RCC 7860 (cell line): ENCODE measurements around the gene MSL1.
A peak's percentile ranks its signal among the peaks of the same experiment; 100 is the strongest.
"Not testable (repeated sequence)": the region's sequence is repeated elsewhere in the genome, so short reads cannot be mapped to it uniquely, and the experiment has no call there.

Experiments used
- DNase-seq: peaks from one replicate; pipeline ENCODE4 v3.0.0-alpha.2; 2015; ENCODE audit warnings: low spot score
- FAIRE-seq: peaks from 2 replicates; lab custom pipeline; 2012; peaks lifted over from hg19 to GRCh38; lab: Jason Lieb, UNC

The MSL1 gene

DNA sequence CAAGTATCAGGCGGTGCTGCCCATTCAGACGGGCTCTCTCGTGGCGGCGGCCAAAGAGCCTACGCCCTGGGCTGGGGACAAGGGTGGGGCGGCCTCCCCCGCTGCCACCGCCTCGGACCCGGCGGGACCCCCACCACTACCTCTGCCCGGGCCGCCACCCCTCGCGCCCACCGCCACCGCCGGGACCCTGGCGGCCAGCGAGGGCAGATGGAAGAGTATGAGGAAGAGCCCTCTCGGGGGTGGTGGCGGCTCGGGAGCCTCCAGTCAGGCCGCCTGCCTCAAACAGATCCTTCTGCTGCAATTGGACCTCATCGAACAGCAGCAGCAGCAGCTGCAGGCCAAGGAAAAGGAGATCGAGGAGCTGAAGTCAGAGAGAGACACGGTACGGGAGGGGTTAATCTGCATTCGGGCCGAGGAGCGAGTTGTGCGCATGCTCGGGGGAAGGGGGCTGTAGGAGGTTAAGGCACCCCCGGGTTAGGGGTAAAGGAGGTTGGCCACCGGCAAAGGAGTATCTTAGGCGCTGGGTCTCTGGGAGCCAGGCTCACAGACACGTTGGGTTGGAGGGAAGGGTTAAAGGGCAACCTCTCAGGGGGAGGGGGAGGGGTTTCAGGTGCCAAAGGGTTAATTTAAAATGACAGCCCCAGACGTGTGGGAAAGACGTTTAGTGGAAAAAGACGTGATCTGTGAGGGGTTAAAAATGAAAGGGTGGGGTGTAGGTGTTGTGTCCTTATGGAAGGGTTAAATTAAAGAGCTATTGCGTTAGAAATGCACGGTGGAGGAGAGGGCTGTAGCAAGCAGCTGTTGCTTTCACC is 1.4 kb downstream of the MSL1 start:
- no peak for DNase-seq
- FAIRE-seq, result no peak

DNA sequence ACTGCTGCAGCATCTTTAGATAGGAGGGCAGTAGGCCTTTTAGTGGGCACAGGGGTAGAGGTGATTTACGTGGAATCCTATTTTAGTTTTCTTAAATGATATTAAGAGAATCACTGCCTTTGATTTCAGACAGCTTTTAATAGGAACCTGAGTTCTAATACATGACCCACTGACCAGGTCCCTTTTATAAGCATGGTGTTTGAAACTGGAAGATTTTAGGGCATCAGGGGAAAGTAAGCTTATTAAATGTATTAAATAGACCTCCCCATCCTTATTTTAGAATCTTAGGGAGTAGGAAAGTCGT is 2.0 kb downstream of the MSL1 start:
- FAIRE-seq (no peak), DNase-seq (no peak)

DNA sequence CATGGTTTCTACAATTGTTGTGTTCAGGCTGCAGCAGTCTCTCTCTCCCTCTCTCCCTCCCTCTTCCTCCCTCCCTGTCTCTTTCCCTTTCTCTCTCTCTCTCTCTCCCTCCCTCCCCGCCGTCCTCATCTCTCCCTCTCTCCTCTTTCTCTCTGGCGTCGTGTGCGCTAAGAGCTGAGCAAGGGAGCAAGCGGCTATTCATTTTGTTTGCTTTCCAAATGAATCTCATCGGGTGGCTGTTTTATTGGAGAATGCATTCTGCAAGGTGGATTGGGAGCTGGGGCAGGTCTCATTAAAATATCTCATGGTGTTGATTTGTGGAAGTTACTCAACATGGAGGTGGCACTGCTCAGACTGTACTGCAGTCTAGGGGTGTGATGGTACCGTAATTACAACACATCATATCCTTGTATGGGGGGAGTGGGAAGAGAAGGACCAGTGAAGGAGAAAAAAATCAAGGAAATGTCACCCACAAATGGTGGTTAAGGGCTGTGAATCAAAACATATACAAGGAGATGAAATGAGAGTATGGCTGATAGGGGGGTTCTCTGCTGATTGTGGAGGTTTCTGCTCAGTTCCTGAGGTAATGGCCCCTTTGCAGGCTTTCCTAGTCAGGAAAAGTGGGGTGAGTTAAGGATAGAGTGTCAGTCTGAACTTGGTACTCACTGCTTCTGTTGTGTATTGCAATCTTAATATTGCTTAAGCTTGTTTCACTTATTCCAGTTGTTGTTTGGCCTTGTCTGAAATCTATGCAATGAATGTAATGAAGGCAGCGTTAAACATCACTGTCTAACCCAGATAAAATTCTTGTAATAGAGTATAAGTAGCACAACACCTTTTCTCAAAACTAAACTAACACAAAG is 2.7 kb downstream of the MSL1 start:
- DNase-seq (no peak), FAIRE-seq (no peak)

DNA sequence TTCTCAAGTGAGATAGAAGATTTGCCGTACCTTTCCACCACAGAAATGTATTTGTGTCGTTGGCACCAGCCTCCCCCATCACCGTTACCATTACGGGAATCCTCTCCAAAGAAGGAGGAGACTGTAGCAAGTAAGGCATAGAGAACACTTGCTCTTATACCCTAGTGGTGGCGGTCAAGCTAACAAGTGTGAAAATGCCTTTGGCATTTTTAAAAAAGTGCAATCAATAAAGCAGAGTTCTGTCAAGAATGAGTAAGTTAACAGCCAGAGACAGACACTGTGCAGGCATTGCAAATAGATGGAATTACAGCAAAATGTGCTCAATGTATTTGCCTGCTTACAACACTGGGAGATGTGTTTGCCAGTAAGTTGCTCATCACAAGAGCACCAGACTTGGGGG is 7.7 kb downstream of the MSL1 start:
- FAIRE-seq (no peak), DNase-seq (no peak)

DNA sequence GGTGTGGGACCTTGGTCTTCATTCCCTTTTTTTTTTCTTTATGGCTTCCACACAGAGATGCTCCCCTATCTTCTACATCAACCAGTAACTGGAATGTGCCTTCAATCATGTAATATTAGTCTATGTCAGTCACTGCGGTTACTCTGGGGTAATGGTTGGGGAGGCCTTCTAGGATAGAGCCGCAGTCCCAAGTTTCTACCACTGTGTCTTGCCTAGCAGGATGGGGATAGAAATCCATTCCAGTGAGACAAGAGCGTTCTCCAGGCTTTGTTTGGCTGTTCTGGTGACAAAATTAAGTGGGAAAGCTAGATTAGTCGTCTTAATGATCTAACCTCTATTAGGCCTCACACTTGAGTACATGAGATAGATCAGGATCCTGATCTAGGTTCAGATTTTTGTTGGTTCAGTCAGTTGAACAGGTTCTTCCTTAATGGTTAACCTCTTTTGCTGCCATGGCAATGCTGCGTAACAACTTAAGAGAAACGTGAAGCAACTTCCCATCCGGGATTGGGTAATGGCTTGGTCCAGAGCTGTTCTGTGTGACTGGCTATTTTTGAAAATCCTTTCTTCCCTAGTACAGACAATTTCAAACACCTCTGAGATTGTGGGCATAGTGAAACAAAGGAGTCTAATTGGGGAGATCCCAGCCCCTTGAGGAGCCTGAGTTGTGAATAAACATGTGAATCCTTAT is 8.7 kb downstream of the MSL1 start:
- no peak for DNase-seq
- FAIRE-seq, result no peak

DNA sequence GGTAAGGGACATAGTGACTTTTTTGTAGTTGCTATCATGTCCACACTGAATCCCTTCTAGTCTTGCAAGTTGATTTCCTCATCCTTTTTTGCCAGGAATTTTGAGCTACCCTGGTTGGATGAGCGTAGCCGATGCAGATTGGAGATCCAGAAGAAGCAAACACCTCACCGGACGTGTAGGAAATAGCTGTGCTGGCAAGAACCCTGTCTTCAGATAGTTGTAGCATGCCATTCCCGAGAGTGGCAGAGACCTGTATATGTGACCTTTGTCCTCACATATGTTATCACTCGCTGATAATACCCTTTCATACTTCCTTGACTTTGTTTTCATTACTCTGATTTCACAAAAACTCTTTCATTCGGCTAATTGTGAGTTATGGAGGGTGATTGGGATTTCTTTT is 12.4 kb downstream of the MSL1 start:
- FAIRE-seq, result no peak

DNA sequence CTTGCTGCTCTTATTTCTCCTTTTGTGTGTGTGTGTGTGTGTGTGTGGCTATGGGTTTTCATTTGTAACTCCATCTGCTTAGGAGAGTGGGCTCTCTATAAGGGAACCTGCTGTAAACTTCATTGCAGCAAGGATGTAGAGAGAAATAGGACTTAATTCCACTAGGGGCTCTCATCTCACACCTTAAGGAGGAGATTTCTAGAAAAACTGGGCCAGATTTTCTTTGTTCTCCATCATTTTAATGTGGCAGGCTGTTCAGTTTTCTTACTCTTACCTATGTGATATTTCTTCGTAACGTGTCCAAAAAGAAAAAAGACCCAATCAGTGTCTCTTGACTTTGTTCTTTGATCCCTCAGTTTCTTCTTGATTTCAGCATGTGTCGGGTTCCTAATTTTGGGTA is 14.0 kb downstream of the MSL1 start:
- FAIRE-seq, result no peak

More for the DNA sequence above, 12.4 kb downstream of the MSL1 start:
- no peak for DNase-seq

DNA sequence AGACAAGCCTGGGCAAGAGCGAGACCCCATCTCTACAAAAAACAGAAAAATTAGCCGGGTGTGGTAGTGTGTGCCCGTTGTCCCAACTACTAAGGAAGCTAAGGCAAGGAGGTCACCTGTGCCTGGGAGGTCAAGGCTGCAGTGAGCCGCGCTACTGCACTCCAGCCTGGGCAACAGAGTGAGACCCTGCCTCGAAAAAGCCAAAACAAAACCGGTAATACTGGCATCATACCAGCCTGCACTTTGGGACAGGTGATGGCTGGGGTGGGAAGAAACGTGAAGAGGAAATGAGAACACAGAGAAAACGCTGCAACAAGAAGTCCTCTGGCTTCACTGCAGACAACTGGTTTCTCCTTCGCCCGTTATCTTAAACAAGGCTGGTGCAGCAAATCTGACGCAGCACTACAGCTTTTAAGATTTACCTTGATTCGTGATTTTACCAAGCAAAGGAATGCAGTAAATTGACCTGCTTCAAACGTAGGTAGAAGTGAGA is 17.8 kb downstream of the MSL1 start:
- DNase-seq (no peak), FAIRE-seq (no peak)

More for the DNA sequence above, 14.0 kb downstream of the MSL1 start:
- DNase-seq, result no peak

DNA sequence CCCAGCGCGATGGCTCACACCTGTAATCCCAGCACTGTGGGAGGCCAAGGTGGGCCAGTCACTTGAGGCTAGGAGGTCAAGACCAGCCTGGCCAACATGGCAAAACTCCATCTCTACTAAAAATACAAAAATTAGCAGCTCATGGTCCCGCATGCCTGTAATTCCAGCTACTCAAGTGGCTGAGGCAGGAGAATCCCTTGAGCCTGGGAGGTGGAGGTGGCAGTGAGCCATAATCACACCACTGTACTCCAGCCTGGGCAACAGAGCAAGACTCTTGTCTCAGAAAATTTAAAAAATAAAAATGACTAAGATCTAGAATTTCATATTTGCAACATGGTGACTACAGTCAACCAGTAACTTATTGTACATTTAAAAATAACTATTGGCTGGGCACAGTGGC is 21.4 kb downstream of the MSL1 start:
- not testable (repeated sequence) for FAIRE-seq, DNase-seq

DNA sequence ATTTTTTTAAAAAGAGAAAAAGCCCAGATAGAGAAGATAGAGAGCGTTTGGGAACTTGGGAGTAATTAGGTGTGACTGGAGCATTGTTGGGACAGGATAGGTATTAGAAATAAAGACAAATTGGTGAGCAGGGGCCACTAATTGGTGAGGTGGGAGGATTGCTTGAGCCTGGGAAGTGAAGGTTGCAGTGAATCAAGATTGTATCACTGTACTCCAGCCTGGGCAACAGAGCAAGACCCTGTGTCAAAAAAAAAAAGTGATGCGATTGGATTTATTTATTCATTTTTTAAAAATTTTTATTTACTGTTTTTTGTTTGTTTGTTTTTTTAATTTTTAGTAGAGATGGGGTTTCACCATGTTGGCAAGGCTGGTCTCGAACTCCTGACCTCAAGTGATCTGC is 23.7 kb downstream of the MSL1 start:
- no peak for FAIRE-seq
- no peak for DNase-seq

DNA sequence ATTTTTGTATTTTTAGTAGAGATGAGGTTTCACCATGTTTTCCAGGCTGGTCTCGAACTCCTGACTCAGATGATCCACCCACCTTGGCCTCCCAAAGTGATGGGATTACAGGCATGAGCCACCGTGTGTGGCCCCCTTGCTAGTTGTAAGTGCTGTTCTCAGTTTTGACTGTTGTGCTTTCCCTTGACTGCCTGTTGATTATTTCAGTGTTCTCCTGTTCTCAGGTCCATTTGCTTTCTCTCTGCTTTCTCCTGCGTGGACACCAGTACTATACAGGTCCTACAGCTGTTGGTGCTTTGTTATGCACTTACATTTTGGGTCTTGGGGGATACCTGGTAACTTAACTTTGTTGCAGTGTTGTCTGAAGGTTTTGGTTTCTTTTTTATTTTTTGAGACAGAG is 26.8 kb downstream of the MSL1 start:
- DNase-seq (no peak), FAIRE-seq (no peak)

DNA sequence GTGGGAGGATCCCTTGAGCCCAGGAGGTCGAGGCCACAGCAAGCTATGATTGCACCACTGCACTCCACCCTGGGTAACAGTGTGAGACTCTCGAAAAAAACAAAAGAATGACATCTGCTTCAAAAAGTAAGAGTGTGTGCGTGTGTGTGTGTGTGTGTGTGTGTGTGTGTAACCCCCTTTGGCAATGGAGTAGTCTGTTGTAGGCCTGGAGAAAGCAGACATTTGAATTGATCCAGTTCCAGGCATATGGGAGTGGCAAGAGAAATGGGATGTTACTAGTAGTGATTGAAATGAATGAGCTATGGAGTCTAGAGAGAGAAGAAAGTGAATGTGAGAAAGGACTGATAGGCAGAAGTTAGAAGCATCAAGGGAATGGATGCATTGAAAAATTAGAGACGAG is 28.5 kb downstream of the MSL1 start:
- no peak for DNase-seq
- FAIRE-seq, result no peak

DNA sequence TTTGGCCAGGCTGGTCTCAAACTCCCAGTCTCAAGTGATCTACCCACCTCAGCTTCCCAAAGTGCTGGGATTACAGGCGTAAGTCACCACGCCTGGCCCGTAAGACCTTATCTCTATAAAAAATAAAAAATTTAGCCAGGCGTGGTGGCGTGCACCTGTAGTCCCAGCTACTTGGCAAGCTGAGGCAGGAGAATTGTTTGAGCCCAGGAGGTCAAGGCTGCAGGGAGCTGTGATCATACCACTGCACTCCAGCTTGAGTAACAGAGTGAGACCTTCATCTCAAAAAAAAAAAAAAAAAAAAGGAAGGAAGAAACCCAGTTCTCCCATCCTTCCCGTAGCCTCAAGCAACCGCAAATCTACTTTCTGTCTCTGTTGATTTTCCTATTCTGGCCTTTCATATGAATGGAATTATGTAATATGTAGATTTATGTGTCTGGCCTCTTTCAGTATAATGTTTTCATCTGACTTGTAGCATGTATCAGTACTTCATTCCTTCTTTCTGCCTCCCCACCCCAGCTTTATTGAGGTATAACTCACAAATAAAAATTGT is 29.7 kb downstream of the MSL1 start:
- no peak for FAIRE-seq
- DNase-seq, result no peak

DNA sequence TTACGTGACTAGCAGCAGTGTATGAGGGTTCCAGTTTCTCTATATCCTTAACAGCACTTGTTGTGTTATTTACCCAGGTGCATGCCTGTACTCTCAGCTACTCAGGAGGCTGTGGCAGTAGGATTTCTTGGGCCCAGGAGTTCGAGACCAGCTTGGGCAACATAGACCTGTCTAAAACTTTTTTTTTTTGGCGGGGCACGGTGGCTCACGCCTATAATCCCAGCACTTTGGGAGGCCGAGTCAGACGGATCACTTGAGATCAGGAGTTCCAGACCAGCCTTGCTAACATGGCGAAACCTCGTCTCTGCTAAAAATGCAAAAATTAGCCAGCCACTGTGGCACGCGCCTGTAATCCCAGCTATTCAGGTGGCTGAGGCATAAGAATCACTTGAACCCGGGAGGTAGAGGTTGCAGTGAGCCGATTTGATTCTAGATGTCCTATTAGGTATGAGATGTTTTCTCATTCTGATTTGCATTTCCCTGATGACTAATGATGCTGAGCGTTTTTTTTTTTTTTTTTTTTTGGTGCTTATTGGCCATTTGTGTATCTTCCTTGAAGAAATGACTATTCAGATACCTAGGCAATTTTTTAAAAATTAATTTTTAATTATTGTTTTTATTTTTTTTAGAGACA is 31.9 kb downstream of the MSL1 start:
- DNase-seq (no peak), FAIRE-seq (no peak)

DNA sequence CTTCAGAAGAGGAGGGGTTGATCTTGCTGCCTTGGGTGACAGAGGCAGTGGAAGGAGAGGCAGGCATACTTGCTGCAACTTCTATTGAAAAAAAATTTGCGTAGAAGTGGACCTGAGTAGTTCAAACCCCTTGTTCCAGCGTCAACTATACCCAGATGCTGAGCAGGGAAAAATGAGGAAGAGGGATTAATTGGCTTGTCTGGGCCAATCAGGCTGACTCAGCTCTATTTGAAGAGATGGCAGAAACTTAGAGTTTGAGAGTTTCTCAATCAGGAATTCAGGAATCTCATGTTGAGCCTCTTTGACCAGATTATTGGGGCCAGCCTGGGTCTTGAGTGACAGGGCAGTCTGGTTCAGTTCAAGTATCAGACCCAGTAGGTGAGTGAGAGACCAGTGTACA is 36.2 kb downstream of the MSL1 start:
- DNase-seq (no peak), FAIRE-seq (no peak)

DNA sequence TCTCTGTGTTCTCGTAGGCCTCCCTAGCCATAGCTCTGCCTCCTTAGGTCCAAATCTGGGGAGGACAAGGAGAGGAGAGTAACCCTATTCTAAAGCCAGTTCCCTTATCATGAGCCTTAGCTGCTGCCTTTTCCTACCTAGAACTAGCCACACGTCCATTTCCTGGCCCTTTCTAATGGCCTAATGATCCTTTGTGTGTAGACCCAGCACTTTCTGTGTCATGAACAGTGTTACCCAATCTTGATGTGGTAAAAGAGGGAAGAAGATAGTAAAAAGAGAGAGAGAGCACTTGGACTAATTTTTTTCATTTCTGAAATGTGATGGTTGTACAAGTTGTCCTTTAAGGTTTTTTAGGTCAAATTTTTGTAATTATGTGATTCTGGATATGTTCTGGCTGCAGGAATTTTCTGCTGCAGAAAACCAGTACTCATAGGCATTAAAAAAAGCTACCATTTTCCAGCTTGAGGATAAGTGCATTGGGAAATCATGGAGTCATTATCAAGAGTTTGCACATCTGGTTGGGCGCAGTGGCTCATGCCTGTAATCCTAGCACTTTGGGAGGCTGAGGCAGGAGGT is 36.8 kb downstream of the MSL1 start:
- FAIRE-seq, result no peak

DNA sequence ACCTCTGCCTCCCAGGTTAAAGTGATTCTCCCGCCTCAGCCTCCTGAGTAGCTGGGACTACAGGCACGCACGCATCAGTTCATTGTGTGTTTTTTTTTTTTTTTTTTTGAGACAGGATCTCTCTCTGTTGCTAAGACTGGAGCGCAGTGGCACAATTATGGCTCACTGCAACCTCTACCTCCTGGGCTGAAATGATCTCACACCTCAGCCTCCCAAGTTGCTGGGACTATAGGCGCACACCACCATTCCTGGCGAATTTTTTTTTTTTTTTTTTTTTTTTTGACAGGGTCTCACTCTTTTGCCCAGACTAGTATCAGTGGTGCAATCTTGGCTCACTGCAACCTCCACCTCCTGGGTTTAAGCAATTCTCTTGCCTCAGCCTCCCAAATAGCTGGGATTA is 37.7 kb downstream of the MSL1 start:
- DNase-seq (no peak), FAIRE-seq (no peak)

More for the DNA sequence above, 36.8 kb downstream of the MSL1 start:
- no peak for DNase-seq

DNA sequence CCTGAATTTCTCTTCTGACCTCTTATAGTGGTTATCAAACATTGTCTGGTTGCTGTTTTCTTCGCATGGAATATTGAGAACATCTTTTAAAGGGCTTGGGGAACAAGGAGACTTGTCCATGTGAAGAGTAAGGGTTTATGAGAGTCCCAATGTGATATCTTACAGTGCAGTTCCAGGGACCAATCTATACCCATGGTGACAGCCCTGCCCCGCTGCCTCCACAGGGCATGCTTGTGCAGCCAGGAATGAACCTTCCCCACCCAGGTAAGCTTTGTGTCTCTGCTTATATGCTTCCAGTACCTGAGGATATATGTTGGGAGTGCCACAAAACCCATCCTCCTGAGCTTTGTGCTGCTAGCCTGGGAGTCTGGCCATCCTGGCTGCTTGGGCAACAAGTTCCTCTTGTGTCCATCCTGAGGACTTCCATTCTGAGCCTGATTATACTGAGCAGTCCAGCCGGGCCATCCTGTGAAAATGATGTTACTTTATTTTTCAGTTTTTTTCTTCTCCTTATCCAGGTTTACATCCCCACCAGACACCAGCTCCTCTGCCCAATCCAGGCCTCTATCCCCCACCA is 46.0 kb downstream of the MSL1 start:
- FAIRE-seq (no peak), DNase-seq (no peak)

DNA sequence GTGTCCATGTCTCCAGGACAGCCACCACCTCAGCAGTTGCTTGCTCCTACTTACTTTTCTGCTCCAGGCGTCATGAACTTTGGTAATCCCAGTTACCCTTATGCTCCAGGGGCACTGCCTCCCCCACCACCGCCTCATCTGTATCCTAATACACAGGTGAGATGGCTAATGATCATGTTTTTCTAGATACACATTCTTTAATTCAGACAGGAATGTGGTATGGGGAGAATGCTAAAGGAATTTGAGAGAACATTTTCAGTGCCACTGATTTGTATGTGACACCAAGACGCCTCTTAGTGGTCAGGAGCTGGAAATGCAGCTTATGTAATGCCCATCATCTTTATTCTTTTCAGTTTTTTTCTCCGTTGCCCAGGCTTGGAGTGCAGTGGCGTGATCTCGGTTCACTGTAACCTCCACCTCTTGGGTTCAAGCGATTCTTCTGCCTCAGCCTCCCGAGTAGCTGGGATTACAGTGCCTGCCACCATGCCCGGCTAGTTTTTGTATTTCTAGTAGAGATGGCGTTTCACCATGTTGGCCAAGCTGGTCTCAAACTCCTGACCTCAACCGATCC is 46.6 kb downstream of the MSL1 start:
- peak; percentile 52 for DNase-seq
- FAIRE-seq, result peak; percentile 52

DNA sequence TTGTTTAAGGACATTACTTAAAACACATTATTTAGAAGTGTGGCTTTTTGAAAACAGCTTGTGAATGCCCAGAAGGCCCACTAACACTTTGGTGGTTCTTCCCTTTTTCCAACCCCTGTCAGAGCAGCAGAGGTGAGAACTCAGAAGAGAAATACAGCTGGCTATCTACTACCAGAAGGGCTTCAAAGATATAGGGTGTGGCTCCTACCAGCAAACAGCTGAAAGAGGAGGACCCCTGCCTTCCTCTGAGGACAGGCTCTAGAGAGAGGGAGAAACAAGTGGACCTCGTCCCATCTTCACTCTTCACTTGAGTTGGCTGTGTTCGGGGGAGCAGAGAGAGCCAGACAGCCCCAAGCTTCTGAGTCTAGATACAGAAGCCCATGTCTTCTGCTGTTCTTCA is 48.6 kb downstream of the MSL1 start:
- DNase-seq (no peak), FAIRE-seq (no peak)
